ENCODE data around the gene APOD.

DNA sequence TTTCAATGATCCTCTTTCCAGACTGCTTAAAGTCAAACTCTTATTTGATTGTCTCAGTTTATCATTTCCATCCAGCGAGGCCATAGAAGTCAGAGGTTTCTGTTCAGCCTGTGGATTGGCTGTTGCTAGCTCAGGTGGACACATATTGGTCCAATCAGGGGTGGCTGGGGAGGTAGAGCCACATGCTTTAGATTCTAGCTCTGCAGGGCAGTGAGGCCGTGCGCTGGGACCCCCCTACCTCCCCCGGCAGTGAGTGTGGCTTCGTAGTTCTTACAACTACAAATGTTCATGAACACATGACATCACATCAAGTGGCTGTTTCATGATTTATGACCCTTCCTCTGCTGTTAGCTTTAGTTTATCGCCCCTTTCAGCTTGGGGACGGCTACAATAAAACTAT lies 18.0 kb downstream of the APOD start:
- TF ChIP-seq EZH2 (IDR thresholded peaks at IDR 0.05) (no peak), POLR2AphosphoS5 (IDR thresholded peaks at IDR 0.05; ENCODE audit: borderline replicate concordance, low read depth, low read length) (no peak), FOXP2 (optimal IDR thresholded peaks at IDR 0.05; ENCODE audit: control extremely low read depth, extremely low read length, insufficient read depth) (no peak)

Measured in SK-N-MC (cell line).